ENCODE results near the gene RAB44. TPM values are rescaled to one million over a fixed set of nuclear protein-coding genes. Genes with fewer than 3 reads are reported as not detected.
A peak's percentile ranks its signal among the peaks of the same experiment; 100 is the strongest.

The RAB44 gene
- total and polyA plus RNA-seq, 2 of the 13 experiments (the other 11 are each of a cell fraction or from before 2014, with no cell fraction given): not detected

- no peaks in the 10 kb centered on the region for H3K36me3 ChIP-seq (replicated peaks in 1 of 2; ENCODE audit: control insufficient read depth in 1 of 2, insufficient read depth in 2 of 2, low read length in 2 of 2)
- ChIA-PET CTCF (ENCODE audit: low intra/inter-chr PET ratio, low total read pairs) (interaction anchor here (0.9 kb wide), 1 partner anchor 255 kb away, joined by 3 read pairs; no protein-coding TSS in a partner anchor), POLR2A (no interaction called here)
- intact Hi-C loops (cut with micrococcal nuclease; ENCODE audit: unreplicated experiment): no loop called here
- in situ Hi-C loops (cut with HindIII; ENCODE audit: extremely low pct_ligation_motif_present, low pct_unique_long_range_greater_than_20kb): no loop called here
- TF ChIP-seq ZNF720 (CRISPR knock-in tag; IDR thresholded peaks at IDR 0.05) (no peak), ZNF564 (CRISPR knock-in tag; IDR thresholded peaks at IDR 0.05) (no peak), NFRKB (IDR thresholded peaks at IDR 0.05) (no peak)
- peaks cover 10% of the 10 kb centered on the region; the same call in 1 of the 2 replicates for H3K4me1 ChIP-seq (ENCODE audit: insufficient read depth, low read length)
- no peak for ATAC-seq
- no peak overlapping the region for H3K27ac ChIP-seq (ENCODE audit: extremely low read length, insufficient read depth, low read length)
- DNase-seq (ENCODE audit: low spot score): no peak
- WGBS (ENCODE audit: low lambda C conversion rate): 28% methylated on average over 8 of the region's 8 CpGs
- FAIRE-seq: no peak
- no peaks in the 10 kb centered on the region for H3K79me2 ChIP-seq (ENCODE audit: insufficient read depth, low read length)
- no peak overlapping the region for H3K4me2 ChIP-seq (ENCODE audit: low read depth, low read length)
- peaks cover 5 to 79% of the 10 kb centered on the region in 2 experiments; a peak in 4 of 5 replicates for H3K27me3 ChIP-seq (ENCODE audit: control insufficient read depth in 1 of 2, insufficient read depth in 2 of 2, low read length in 2 of 2)
- no peaks in the 10 kb centered on the region for H3K9me3 ChIP-seq (ENCODE audit: low read length)
- H3K9ac ChIP-seq (ENCODE audit: insufficient read depth, low read depth, low read length): no peak overlapping the region
- no peak overlapping the region for H2AFZ ChIP-seq (ENCODE audit: low read length)
- H4K20me1 ChIP-seq (ENCODE audit: insufficient read depth, low read length): no peaks in the 10 kb centered on the region; the same call in 1 of the 2 replicates
- no TSS peak for BruUV-seq (replicated peaks)
- H3K4me3 ChIP-seq (replicated peaks in 1 of 3; ENCODE audit: insufficient read depth in 1 of 3, low read depth in 2 of 3, low read length in 3 of 3): no peak overlapping the region
These were observed 59.2 kb downstream of the RAB44 start for GRCh38 chr6:36756786-36757185.

- no peaks in the 10 kb centered on the region for H3K36me3 ChIP-seq (replicated peaks in 1 of 2; ENCODE audit: control insufficient read depth in 1 of 2, insufficient read depth in 2 of 2, low read length in 2 of 2)
- H3K9ac ChIP-seq (ENCODE audit: insufficient read depth, low read depth, low read length): no peak overlapping the region
- 10% methylated on average over 4 of the region's 4 CpGs for WGBS (ENCODE audit: low lambda C conversion rate)
- TF ChIP-seq ZNF468 (CRISPR knock-in tag; IDR thresholded peaks at IDR 0.05) (no peak), ZNF768 (CRISPR knock-in tag; IDR thresholded peaks at IDR 0.05) (peak; percentile 66; the same call in 1 of the 2 replicates)
- no peak overlapping the region for H2AFZ ChIP-seq (ENCODE audit: low read length)
- H3K27ac ChIP-seq (ENCODE audit: extremely low read length, insufficient read depth, low read length): no peak overlapping the region
- intact Hi-C loops (cut with micrococcal nuclease; ENCODE audit: unreplicated experiment) (no loop called here), in situ Hi-C loops (cut with HindIII; ENCODE audit: extremely low pct_ligation_motif_present, low pct_unique_long_range_greater_than_20kb) (no loop called here)
- ATAC-seq: no peak
- H3K4me1 ChIP-seq (ENCODE audit: insufficient read depth, low read length): peaks cover 10% of the 10 kb centered on the region; the same call in 1 of the 2 replicates
- no peak overlapping the region for H3K4me3 ChIP-seq (replicated peaks in 1 of 3; ENCODE audit: insufficient read depth in 1 of 3, low read depth in 2 of 3, low read length in 3 of 3)
- CTCF ChIA-PET (ENCODE audit: low intra/inter-chr PET ratio, low total read pairs): interaction anchor here (0.9 kb wide), 1 partner anchor 255 kb away, joined by 3 read pairs; no protein-coding TSS in a partner anchor
- no TSS peak for BruUV-seq (replicated peaks)
- POLR2A ChIA-PET: no interaction called here
- no peaks in the 10 kb centered on the region; the same call in 1 of the 2 replicates for H4K20me1 ChIP-seq (ENCODE audit: insufficient read depth, low read length)
- H3K9me3 ChIP-seq (ENCODE audit: low read length): no peaks in the 10 kb centered on the region
- H3K27me3 ChIP-seq (ENCODE audit: control insufficient read depth in 1 of 2, insufficient read depth in 2 of 2, low read length in 2 of 2): peaks cover 5 to 78% of the 10 kb centered on the region in 2 experiments; a peak in 4 of 5 replicates
- no peaks in the 10 kb centered on the region for H3K79me2 ChIP-seq (ENCODE audit: insufficient read depth, low read length)
- no peak for DNase-seq (ENCODE audit: low spot score)
- no peak overlapping the region for H3K4me2 ChIP-seq (ENCODE audit: low read depth, low read length)
- no peak for FAIRE-seq
These were observed 59.6 kb downstream of the RAB44 start for GRCh38 chr6:36757206-36757605.
